ENCODE data around the gene LAYN. TPM values are rescaled to one million over a fixed set of nuclear protein-coding genes. Genes with fewer than 3 reads are reported as not detected.

Gene LAYN
- total and polyA plus RNA-seq, 2 donors (not counting 3 experiments of a cell fraction or from before 2014, with no cell fraction given): 0.92 to 2.2 TPM

- H3K36me3 ChIP-seq (ENCODE audit: control insufficient read depth in 2 of 2, extremely low read depth in 1 of 2, insufficient read depth in 2 of 2, low read length in 2 of 2): no peaks in the 10 kb centered on the region
- ChIA-PET CTCF (interaction anchor here (1.0 kb wide), 1 partner anchor 204 kb away, joined by 3 read pairs; no protein-coding TSS in a partner anchor), POLR2A (no interaction called here)
- dilution Hi-C loops (cut with MboI; ENCODE audit: extremely low pct_ligation_motif_present, low sequenced_read_pairs) (no loop called here), intact Hi-C loops (cut with micrococcal nuclease) (no loop called here)
- FAIRE-seq (no peak), DNase-seq (ENCODE audit: low read depth, low spot score) (no peak)
- no peak overlapping the region for H3K4me3 ChIP-seq (replicated peaks in 1 of 3; ENCODE audit: insufficient read depth in 1 of 3, low read depth in 1 of 3, low read length in 3 of 3)
- H3K4me2 ChIP-seq (ENCODE audit: insufficient read depth, low read length): no peak overlapping the region
- BruUV-seq (replicated peaks): no TSS peak
- H4K20me1 ChIP-seq (replicated peaks; ENCODE audit: control insufficient read depth, extremely low read depth, insufficient read depth, low read length): no peaks in the 10 kb centered on the region
- no peak overlapping the region for H3K9ac ChIP-seq (replicated peaks; ENCODE audit: extremely low read depth, insufficient read depth, low read length)
- H3K27me3 ChIP-seq (ENCODE audit: control insufficient read depth in 2 of 2, insufficient read depth in 2 of 2, low read length in 2 of 2): no peaks in the 10 kb centered on the region
- H2AFZ ChIP-seq (ENCODE audit: low read depth, low read length): no peak overlapping the region
- no peak overlapping the region for H3K27ac ChIP-seq (ENCODE audit: insufficient read depth, low read depth, low read length)
- H3K9me1 ChIP-seq (replicated peaks; ENCODE audit: control insufficient read depth, extremely low read depth, insufficient read depth, low read length): no peaks in the 10 kb centered on the region
- peaks cover 5% of the 10 kb centered on the region for H3K4me1 ChIP-seq (ENCODE audit: control insufficient read depth, extremely low read depth, insufficient read depth, low read length)
- no peaks in the 10 kb centered on the region for H3K9me3 ChIP-seq (replicated peaks; ENCODE audit: control insufficient read depth, insufficient read depth, low read length)
- TF ChIP-seq FOS (IDR thresholded peaks at IDR 0.05; ENCODE audit: borderline replicate concordance, insufficient read depth, low read length) (no peak), MYC (IDR thresholded peaks at IDR 0.05; ENCODE audit: low read depth, low read length) (no peak), CTCF (IDR thresholded peaks at IDR 0.05; ENCODE audit: extremely low read depth in 1 of 2, insufficient read depth in 1 of 2, low read depth in 1 of 2, low read length in 2 of 2) (no peak), JUN (IDR thresholded peaks at IDR 0.05; ENCODE audit: borderline replicate concordance, insufficient read depth, insufficient read length, low read depth) (no peak), MAX (IDR thresholded peaks at IDR 0.05; ENCODE audit: insufficient read depth, insufficient read length) (no peak), POLR2A (IDR thresholded peaks at IDR 0.05; ENCODE audit: low read depth, low read length) (no peak), EZH2 (IDR thresholded peaks at IDR 0.05; ENCODE audit: borderline replicate concordance, low read depth, low read length, severe bottlenecking) (no peak), GATA2 (IDR thresholded peaks at IDR 0.05; ENCODE audit: insufficient read depth, insufficient read length, low read depth, low read length) (no peak), POLR2AphosphoS5 (IDR thresholded peaks at IDR 0.05; ENCODE audit: insufficient read depth, low read depth, low read length) (no peak)
- H3K79me2 ChIP-seq (ENCODE audit: control insufficient read depth, insufficient read depth, low read length): no peaks in the 10 kb centered on the region
Observed at GRCh38 chr11:111573821-111574249, 33.3 kb downstream of the LAYN start.
